GM21367 (cell line): ENCODE results near the gene APBB2.

ENCODE experiments used
- ATAC-seq: cut with Tn5 transposase; IDR thresholded peaks from one replicate; pipeline ENCODE4 v1.9.1; 2021; ENCODE audit not compliant: unreplicated experiment

APBB2 gene

GRCh38 chr4:41196633-41197332 is 17.6 kb downstream of the APBB2 start:
- no peak for ATAC-seq

- ATAC-seq: no peak
These were observed 22.2 kb downstream of the APBB2 start for GRCh38 chr4:41192136-41192535.

- no peak for ATAC-seq
These were observed 24.7 kb downstream of the APBB2 start for GRCh38 chr4:41189666-41190065.

- ATAC-seq: no peak
These were observed 25.3 kb downstream of the APBB2 start for GRCh38 chr4:41189076-41189475.

GRCh38 chr4:41185614-41186592 is 28.4 kb downstream of the APBB2 start:
- ATAC-seq: no peak

GRCh38 chr4:41184009-41184408 is 30.3 kb downstream of the APBB2 start:
- no peak for ATAC-seq

DNA sequence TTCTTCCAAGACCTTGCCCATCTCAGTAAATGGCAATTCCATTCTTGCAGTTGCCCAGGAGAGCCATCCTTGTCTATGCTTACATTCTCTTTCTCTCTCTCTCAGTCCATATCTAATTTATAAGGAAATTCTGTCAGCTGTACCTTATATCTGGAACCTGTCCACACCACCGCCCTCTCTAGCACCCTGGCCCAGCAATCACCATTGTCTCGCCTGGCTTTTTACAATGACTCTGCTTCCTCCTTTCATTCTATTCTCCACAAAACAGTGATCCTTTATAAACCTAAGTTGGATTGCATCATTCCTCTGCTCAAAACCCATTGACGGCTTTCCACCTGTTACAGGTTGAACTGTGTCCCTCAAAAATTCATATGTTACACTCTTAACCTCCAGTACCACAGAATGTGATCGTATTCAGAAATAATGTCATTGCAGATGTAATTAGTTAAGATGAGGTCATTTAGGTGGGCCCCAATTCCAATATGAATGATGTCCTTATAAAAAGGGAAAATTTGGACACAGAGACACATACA is 31.3 kb downstream of the APBB2 start:
- no peak for ATAC-seq

DNA sequence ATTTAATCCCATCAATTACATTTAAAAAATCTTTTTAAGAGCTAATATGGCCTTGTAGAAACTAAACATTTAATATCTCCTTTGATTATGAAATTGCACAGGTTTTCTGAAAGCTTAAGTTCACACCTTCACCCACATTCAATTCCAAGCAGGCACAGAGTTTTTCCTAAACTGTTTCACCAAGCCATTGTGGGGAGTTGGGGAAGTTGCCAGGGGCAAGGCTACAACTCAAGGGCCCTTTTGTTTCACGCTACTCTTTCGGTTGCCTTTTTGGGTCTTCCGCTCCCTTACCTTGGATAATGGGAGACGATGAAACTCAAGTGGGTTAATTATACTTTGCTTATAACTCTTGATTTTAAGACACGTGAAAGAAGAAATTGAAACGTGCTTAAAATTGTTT is 33.3 kb downstream of the APBB2 start:
- no peak for ATAC-seq

- no peak for ATAC-seq
These were observed 34.7 kb downstream of the APBB2 start for GRCh38 chr4:41179498-41180195.

DNA sequence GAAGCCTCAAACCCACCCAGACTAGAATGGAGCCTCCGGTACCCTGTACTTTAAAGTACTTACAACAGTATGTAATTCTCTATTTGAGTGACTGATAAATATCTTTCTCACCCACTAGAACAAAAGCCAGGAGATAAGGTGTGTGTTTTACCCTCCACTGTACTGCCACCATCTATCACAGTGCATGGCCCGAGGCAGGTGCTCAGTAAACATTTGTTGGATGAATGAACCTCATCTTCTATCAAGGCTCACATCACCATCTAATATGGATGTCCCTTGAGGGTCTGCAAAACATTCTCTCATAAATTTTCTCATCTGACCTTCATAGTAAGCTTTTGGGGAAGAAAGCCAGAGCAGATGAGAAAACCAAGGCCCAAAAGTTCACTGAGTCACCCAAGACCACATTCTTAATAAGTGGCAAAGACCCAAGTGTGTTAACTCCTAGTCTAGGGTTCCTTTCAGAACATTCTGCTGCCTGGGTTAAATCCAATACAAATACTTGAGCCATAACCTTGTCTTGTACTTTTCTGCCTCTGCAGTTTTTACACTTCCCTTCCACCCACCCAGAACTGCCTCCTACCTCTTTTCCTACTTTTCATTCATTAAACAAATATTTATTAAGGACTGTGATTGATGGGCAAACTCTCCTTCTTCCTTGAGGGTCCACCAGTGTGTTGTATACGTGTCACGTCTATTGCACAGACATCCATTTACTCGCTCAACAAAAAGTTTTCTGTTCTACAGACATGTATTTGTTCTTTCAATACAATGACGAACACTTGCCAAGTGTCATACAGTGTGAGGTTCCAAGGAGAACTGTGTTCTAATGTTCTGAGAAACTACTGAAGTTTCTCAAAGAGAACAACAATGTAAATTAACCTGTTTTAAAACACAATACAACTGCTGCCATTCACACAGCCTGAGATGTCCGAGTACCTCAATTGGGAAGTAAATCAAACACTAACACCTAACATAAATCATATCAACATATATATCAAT is 35.7 kb downstream of the APBB2 start:
- no peak for ATAC-seq

GRCh38 chr4:41177016-41177415 is 37.3 kb downstream of the APBB2 start:
- no peak for ATAC-seq

DNA sequence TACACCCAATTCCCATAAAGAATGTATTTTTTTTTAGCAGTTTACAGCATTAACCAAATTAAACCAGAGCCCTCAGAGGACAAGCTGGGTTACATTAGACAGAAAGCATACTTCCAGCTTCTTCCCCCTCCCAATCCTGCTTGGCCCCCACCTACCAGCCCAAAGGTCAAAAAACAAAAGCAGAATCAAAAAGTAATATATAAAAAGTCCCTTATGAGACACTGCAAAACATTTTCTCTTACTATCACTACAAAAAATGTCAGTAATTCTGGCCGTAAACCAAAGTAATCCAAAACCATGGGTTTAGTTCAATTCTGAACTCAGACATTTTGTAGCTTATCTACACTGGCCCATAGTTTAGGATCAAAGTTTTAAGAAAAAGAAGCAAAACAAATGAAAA is 38.0 kb downstream of the APBB2 start:
- ATAC-seq: no peak

- no peak for ATAC-seq
These were observed 38.5 kb downstream of the APBB2 start for GRCh38 chr4:41175794-41176193.

DNA sequence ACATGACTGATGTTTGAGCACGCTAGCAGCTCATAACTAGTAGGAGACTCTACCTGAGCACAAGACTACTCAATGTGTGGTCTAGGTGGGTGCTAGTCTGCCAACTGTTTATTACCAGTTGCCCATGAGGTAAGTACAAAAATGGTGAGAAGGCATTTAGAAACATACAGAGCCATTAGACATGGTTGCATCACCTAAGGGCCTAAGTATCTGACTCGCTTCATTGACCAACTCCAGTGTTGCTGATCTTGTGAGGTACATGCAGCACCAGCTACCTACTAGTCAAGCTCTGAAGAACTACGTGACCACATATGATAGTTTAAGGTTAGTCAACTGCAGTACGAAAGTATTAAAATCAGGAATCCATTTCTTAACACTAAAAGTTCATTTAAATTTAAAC is 39.9 kb downstream of the APBB2 start:
- no peak for ATAC-seq

DNA sequence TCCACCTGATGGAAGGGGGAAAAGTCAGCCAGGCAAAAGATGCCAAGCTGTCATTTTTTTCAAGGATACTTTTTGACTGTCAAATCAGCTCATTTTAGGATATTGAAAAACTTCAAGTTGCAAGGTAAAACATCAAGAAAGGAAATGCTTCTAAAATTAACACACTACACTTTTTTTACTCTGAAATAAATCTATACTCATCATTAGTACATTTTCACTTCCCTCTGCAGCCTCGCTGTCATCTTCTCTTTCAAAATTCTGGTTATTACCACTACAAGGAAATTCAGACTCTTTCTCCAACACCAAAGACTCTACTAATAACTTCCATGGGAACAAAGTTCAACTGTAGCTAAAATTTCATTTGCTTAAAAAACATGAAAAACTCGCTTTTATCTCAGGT is 41.6 kb downstream of the APBB2 start:
- no peak for ATAC-seq

DNA sequence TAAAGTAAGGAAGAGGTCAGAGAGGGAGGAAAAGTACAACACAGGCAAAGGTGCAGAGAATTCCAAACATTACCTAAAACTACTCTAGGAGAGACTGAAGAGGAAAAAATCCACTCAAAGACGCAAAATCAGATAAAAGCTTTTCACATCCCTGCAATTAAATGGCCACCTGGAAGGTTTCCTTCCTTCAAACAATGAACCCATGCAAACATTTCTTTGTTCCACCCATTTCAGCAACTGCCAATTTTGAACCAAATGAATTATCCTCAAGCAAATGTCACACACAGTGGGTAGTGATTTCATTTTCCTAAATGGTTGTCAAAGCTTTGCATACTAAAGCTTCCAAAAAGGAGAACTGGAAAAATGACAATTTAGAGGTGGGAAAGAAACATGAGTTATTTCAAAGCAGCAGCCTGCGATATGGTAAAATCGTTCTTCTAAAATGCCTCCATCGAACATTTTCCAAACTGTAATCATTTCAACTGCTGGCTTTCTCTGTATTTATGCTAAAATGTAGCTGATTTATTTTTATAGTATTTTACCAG is 45.0 kb downstream of the APBB2 start:
- ATAC-seq: no peak

- no peak for ATAC-seq
These were observed 47.2 kb downstream of the APBB2 start for GRCh38 chr4:41167191-41167590.

DNA sequence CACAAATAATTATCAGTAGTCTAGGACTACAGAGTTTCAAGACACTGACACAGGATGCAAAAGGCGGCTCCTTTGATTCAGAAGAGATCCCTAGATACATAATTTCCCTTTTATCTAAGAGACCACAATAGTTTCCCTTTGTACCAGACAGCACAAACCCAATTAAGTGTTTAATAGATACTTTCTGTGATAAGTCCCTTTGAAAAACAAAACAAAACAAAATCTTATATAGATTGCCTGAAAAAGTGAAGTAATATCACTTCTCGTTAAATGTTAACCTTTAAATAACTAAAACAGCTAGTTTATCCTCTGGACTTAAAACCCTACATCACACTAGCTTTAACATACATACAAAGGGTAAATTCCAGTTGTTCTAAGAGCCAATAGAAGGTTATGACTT is 49.9 kb downstream of the APBB2 start:
- no peak for ATAC-seq

GRCh38 chr4:41161355-41161754 is 53.0 kb downstream of the APBB2 start:
- ATAC-seq: no peak

DNA sequence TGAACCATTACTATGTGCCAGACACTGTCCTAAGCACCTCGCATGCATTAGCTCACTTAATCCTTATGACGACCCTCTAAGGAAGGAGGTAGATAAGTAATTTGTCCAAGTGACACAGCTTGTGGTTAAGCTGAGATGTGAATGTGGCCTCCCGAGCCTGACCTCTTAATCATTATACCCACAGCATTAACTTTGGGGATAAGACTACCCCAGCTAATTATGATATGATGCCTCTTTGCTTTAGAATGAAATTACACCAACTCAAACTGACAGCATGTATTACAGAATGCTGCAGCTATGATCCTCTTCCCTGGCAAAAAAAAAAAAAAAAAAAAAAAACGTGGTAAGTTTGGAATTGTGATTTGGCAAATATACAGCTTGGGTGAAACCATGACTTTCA is 53.5 kb downstream of the APBB2 start:
- no peak for ATAC-seq
